ENCODE data around the gene SELENOK. TPM values are rescaled to one million over a fixed set of nuclear protein-coding genes. Genes with fewer than 3 reads are reported as not detected.
A peak's percentile ranks its signal among the peaks of the same experiment; 100 is the strongest.

The SELENOK gene
- total and polyA plus RNA-seq, 2 of the 13 experiments (the other 11 are each of a cell fraction or from before 2014, with no cell fraction given) = 67.0 to 81.0 TPM

DNA sequence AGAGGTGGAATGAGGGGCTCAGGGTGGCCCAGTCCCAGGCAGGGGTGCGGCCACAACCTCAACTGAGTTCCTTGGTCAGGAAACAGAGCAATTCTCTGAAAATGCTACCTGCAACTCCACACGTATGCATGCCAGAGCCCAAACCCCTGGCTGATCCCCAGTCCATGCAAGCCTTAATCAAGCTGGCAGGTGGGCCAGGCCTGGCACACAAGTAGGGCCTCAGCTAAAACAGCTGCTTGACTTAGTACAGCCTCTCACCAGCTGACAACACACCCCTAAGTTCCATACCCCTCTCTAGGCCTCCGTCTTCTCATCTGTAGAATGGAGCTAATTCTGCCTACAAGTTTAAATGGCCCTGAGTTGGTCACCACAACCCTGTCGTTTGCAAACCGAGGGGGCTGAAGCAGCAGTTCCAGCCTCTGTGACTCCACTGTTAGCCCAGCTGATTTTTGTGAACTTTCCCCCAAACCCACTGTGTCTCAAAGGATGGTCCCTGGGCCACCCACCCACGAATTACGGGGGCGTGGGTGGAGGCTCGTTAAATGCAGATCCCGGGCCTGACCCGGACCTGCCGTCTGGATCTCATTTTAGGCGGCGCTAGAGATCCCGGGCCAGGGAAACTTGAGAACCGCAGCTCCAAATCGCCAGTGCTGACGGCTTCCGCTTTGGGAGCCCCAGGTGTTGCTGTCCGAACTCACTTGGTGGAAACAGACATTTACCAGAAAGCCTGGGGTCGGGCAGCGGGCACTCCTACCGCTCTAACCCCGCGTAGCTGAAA is 46.4 kb downstream of the SELENOK start (continued):
- TF ChIP-seq GRHL1 (CRISPR knock-in tag; conservative IDR thresholded peaks at IDR 0.05) (no peak), ARID4A (CRISPR knock-in tag; IDR thresholded peaks at IDR 0.05; ENCODE audit: borderline replicate concordance) (no peak), SMAD3 (CRISPR knock-in tag; IDR thresholded peaks at IDR 0.05) (no peak), ZBTB25 (CRISPR knock-in tag; IDR thresholded peaks at IDR 0.05) (no peak), ZNF674 (CRISPR knock-in tag; IDR thresholded peaks at IDR 0.05; ENCODE audit: low read depth) (0 out of 2 replicates have a peak, but pooled peaks have one; percentile 6), YEATS4 (CRISPR knock-in tag; IDR thresholded peaks at IDR 0.05; ENCODE audit: borderline replicate concordance) (no peak), PAX8 (CRISPR knock-in tag; IDR thresholded peaks at IDR 0.05; ENCODE audit: borderline replicate concordance) (no peak), MYNN (CRISPR knock-in tag; IDR thresholded peaks at IDR 0.05; ENCODE audit: low read depth) (no peak), ZNF768 (CRISPR knock-in tag; IDR thresholded peaks at IDR 0.05) (peak; percentile 51; the same call in 1 of the 2 replicates), SRF (IDR thresholded peaks at IDR 0.05; ENCODE audit: low read depth, low read length) (no peak), ZNF766 (CRISPR knock-in tag; IDR thresholded peaks at IDR 0.05; ENCODE audit: borderline replicate concordance) (no peak), REL (CRISPR knock-in tag; conservative IDR thresholded peaks at IDR 0.05) (peak; percentile 38; the same call in 1 of the 2 replicates), ZEB1 (IDR thresholded peaks at IDR 0.05; ENCODE audit: insufficient replicate concordance, low read depth) (no peak), ZNF207 (IDR thresholded peaks at IDR 0.05; ENCODE audit: borderline replicate concordance) (no peak), ZNF34 (CRISPR knock-in tag; IDR thresholded peaks at IDR 0.05; ENCODE audit: borderline replicate concordance) (no peak), TMF1 (CRISPR knock-in tag; IDR thresholded peaks at IDR 0.05; ENCODE audit: low read depth) (no peak), ZNF251 (CRISPR knock-in tag; IDR thresholded peaks at IDR 0.05) (no peak), PCBP1 (IDR thresholded peaks at IDR 0.05; ENCODE audit: borderline replicate concordance, low read depth, low read length) (no peak), NR2F2 (IDR thresholded peaks at IDR 0.05; ENCODE audit: borderline replicate concordance, low read depth) (no peak; the same call in 1 of the 2 replicates), HMG20A (CRISPR knock-in tag; IDR thresholded peaks at IDR 0.05; ENCODE audit: borderline replicate concordance) (no peak)
- TF ChIP-seq, protein P1, sequence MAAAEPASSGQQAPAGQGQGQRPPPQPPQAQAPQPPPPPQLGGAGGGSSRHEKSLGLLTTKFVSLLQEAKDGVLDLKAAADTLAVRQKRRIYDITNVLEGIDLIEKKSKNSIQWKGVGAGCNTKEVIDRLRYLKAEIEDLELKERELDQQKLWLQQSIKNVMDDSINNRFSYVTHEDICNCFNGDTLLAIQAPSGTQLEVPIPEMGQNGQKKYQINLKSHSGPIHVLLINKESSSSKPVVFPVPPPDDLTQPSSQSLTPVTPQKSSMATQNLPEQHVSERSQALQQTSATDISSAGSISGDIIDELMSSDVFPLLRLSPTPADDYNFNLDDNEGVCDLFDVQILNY (CRISPR knock-in tag; conservative IDR thresholded peaks at IDR 0.05) = no peak
